Fibroblast of gingiva (primary cell): ENCODE measurements around the gene MPPED1.

Experiments used
- DNase-seq: peaks from one replicate; pipeline ENCODE4 v3.0.0-alpha.2; 2011; ENCODE audit warnings: low read depth

Gene MPPED1

DNA sequence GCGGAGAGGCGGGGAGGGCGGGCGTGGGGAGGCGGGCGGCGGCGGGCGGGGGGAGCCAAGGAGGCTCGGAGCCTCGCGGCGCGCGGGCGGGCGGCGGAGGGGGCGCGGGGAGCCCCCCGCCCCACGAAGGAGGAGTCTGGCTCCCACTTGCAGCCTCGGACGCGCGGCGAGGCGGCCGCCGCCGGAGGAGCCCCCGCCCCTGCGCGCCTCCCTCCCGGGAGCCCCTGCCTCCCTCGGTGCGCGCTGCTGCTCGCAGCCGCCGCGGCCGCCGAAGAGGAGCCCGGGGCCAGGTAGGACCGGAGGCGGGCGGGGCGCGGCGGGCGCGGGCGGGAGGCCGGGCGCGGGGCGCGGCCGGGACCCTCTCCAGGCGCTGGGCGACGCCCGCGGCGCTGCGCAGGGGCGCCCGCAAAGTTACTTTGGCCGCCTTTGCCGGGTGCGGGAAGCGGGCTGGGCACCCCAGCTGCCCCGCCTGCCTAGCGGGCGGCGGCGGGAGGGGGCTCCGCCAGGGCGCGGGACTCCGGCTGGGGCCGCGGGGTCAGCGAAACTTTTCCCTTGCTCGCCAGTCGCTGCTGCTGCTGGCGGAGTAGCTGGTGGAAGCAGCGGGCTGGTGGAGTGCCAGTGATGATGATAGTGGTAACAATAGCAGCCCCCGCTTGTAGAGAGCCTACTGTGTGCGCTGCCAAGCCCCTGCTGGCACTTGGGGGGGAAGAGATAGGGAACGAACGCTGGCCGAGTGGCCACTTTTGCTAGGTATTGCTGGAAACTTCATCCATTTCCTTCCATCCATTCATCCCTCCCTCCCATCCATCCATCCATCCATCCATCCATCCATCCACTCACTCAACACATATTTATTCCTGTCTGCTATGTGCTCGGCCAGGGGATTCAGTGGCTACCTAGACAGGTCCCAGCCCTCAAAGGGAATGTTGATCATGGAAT, at the start of gene MPPED1:
TSS of gene MPPED1 (plus strand) at position 146 of the 939 bp plus-strand sequence. CDS start 12,972 bp downstream, outside the sequence.
- DNase-seq, result no peak

DNA sequence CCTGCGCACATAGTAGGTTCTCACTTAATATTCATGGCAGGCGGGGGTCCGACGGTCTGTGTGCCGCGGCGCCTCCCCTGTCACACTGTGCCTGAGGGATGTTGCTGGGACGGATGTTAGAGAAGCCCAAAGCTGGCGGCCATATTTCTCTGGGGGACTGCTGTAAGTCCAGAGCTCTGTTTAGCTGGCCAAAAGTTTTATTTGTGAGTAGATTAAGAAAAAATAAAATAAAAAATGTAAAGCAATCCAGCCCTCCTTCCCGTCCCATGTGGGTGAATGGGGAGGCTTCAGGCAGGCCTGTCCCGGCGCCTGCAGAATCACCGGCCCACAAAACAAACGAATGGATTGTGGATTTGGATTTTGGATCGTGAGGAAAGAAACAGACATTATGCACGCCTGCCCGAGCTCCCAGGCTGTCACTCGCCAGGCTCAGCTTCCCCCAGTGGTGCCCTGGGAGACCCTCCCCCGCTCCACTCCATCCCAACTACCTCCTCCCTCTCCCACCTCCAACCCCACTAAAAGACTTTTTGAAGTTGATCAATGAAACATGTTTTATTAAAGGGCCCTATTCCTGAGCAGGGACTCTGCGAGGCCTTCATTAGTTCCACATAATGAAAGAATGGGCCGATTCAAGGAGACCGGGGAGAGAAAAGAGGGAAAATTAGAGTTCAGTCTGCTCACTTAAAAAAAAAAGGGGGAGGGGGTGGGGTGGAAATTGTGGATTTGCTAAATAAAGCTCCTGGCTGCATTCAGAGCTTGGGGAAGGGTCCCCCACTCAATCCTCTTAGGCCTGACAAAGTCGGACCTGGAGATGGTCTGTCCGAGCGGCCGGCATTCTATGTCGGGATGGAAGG, 48.3 kb upstream of the MPPED1 start:
- no peak for DNase-seq

DNA sequence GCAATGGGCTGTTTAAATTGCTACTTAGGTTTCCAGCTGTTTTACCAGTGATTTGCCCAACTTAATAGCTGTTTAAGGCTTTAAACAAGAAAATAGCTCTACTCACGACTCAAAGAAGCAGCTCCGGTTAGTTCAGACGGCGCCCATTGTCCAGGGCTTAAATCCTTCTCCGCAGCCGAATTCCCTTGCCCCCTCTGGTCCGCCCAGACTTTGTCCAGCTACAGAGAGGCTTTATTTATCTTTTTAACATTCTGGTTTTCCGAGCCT, 47.7 kb upstream of the MPPED1 start:
- DNase-seq, result no peak

GRCh38 chr22:43365715-43366440, 45.9 kb upstream of the MPPED1 start:
- no peak for DNase-seq

GRCh38 chr22:43370036-43370435, 41.8 kb upstream of the MPPED1 start:
- DNase-seq, result no peak

GRCh38 chr22:43375951-43376455, 35.8 kb upstream of the MPPED1 start:
- no peak for DNase-seq

DNA sequence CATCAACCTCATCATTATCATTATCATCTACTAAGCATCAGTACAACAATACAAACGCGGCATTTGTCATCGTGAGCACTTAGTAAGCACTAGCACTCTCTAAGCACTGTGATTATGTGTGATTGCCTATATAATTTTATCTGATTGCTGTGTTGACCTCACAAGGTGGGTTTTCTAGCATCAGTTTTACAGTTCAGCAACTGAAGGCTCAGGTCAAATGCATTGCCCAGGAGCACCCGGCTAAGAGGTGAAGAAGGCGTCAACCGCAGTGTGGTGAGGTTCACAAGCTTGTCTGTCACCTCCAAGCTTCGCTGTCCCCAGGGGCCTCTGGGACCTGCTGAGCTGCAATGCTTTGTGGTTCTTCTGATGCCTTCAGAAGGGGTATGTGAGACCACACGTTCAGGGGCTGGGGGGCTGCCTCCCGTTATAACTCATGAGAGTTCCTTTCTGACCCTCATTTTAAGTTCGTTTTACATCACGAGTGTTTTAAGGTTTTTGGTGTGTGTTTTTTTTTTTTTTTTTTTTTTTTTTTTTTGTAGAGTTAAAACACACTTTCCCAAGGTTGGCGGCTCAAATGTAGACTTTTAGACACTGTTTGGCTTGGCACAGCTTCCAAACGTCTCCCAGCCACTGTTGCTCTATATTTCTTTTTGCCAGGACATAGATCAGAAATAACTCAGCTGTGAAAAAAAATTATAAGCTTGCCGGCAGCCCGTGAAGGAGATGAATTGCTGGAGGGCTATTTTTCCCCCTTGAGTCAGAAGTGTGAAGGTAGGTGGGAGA, 34.9 kb upstream of the MPPED1 start:
- DNase-seq, result no peak

- no peak for DNase-seq
Measured at GRCh38 chr22:43377548-43377895, 34.3 kb upstream of the MPPED1 start.

GRCh38 chr22:43377896-43378704, 33.7 kb upstream of the MPPED1 start:
- DNase-seq, result no peak

GRCh38 chr22:43381693-43382092, 30.1 kb upstream of the MPPED1 start:
- no peak for DNase-seq

DNA sequence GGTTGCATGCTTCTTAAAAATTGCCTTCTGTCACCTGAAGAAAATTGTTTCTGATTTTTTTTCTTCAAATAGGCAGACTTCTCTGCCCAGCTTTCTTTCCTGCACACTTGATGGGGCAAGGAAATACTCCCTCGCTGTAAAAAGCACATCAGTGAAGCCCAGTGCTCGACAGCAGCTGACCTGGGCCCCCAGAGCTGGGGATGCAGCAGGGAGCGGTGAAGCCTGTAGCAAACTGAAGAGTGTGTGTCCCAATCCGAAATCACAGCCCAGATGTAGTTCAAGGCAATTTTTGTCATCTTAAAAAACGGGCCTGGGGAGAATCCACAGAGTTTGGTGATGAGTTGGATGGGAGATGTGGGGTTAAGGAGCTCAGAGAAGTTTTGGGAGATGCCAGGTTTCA, 27.0 kb upstream of the MPPED1 start:
- no peak for DNase-seq

GRCh38 chr22:43385770-43386641, 25.8 kb upstream of the MPPED1 start:
- DNase-seq, result peak; percentile 62

DNA sequence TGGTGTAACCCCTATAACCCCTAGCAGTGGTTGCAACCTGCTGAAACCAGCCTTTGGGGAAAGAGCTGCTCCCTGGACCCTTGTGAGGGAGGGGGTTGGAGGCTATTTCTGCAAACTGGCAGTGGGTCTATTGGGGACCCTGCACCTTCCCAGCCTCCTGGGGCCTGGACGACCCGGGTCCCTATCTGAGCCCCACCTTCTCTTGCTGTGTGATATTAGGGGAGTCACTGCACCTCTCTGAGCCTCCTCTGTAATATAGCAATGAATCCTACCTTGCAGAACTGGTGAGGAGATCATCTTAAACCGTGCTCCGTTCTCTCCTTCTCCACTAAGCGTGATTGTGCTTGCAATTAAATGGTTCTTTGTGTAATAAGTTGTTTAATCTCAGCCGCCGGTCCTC, 24.0 kb upstream of the MPPED1 start:
- no peak for DNase-seq

DNA sequence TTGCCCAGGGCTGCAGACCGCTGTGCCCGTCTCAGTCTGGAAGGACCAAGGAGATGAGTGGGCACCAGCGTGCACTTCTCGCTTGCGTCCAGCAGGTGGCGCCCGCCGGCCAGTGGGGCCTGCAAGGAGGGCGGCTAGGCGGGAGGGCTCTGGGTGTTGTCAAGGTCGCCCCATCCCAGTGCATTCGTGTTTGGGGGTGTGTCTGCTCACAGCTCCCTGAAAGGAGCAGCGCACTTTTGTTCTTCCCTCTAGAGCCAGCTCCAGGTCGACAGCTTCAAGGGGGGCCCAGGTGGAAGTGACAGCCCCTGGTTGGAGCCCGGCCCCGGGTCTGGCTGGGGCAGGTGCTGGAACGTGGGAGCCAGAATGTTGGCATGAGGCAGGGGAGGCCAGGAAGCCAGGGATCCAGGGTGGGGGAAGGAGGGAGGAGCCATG, 23.4 kb upstream of the MPPED1 start:
- peak; percentile 28 for DNase-seq

DNA sequence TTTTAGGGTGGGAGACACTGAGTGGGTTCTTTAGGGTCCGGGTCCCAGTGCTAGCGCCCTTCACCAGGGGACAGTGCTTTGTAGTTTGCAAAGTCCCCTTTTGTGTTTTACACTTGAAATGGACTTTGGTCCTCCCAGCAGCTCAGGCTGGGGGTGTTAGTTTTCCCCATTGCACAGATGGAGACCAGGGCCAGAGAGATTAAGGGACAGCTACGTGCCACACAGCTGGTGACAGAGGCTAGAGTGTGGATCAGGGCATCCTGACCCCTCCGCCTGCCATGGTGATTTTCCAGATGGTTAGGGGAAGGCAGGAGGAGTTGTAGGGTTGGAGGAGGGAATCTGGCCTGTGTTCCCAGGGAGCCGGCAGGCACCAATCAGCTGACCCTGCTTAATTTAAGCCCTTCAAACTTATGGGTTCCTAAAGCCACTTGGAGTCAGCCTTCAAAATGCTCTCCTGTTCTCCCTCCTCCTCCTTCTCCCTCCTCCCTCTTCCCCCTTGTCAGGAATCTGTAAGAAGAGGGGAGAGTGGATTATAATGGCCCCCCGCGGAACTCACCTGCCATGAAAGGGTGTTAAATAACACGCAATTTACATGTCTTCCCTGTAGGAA, 22.5 kb upstream of the MPPED1 start:
- DNase-seq, result no peak

- no peak for DNase-seq
Measured at GRCh38 chr22:43390166-43390565, 21.6 kb upstream of the MPPED1 start.

GRCh38 chr22:43390872-43391271, 20.9 kb upstream of the MPPED1 start:
- no peak for DNase-seq

DNA sequence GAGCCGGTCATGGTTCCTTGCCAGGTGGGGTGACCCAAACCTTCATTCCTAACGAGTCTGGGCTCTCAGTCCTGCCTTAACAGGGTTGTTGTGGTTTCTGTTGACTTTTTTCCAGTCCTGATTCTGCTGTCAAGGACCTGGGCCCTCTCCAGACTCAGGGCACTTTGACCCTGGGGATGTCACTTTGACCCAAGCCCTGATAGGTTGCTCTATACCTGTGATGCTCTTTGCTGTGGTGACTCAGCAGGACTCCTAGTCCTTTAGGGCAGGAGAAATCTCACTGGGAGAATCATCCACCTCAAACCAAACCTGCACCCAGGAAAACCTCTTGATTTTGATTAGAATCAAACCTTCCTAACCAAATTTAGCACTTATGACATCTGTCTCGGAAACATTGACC, 20.5 kb upstream of the MPPED1 start:
- DNase-seq, result no peak

- DNase-seq, result no peak
Measured at GRCh38 chr22:43392385-43392989, 19.3 kb upstream of the MPPED1 start.
